GM23338 (cell line): ENCODE measurements around the gene SRPK2. TPM values are rescaled to one million over a fixed set of nuclear protein-coding genes. Genes with fewer than 3 reads are reported as not detected.
A peak's percentile ranks its signal among the peaks of the same experiment; 100 is the strongest.

Source experiments
- ATAC-seq: fragments of 200-7000 bp; cut with Tn5 transposase; 3 replicates; pipeline ENCODE4 v1.9.1; 2020
- DNase-seq: peaks from one replicate; pipeline ENCODE4 v3.0.0-alpha.2; 2015; ENCODE audit warnings: low spot score
- H2AFZ ChIP-seq: fragments of 200-600 bp; sonication (generic); 2 replicates; pipeline ENCODE4 v1.8.0; 2016; ENCODE audit warnings: antibody characterized with exemption, mild to moderate bottlenecking, moderate library complexity
- H3F3A ChIP-seq: fragments of 200-600 bp; sonication (generic); replicated peaks from 2 replicates; pipeline ENCODE4 v1.8.0; 2017; ENCODE audit warnings: antibody characterized with exemption, mixed run types, low read depth
- H3K27ac ChIP-seq: fragments of 200-600 bp; sonication (generic); 2 replicates; pipeline ENCODE4 v1.6.1; 2016; ENCODE audit warnings: low read depth
- H3K27me3 ChIP-seq: fragments of 200-600 bp; sonication (generic); 2 replicates; pipeline ENCODE4 v1.8.0; 2016; ENCODE audit warnings: mild to moderate bottlenecking, mixed run types, moderate library complexity; ENCODE audit not compliant: insufficient read depth
- H3K36me3 ChIP-seq: fragments of 200-600 bp; sonication (generic); 2 replicates; pipeline ENCODE4 v1.8.0; 2016; ENCODE audit warnings: mild to moderate bottlenecking; ENCODE audit not compliant: insufficient read depth
- H3K4me1 ChIP-seq: fragments of 200-600 bp; sonication (generic); 2 replicates; pipeline ENCODE4 v1.8.0; 2016; ENCODE audit warnings: mild to moderate bottlenecking, moderate library complexity; ENCODE audit not compliant: insufficient read depth
- H3K4me2 ChIP-seq: fragments of 200-600 bp; sonication (generic); 2 replicates; pipeline ENCODE4 v1.7.1; 2017; ENCODE audit warnings: mixed run types
- H3K4me3 ChIP-seq: fragments of 200-600 bp; sonication (generic); 2 replicates; pipeline ENCODE4 v1.6.1; 2016; ENCODE audit warnings: mixed run types
- H3K79me2 ChIP-seq: fragments of 200-600 bp; sonication (generic); replicated peaks from 2 replicates; pipeline ENCODE4 v1.8.0; 2017; ENCODE audit warnings: mild to moderate bottlenecking; ENCODE audit not compliant: insufficient read depth
- H3K9me2 ChIP-seq: fragments of 200-600 bp; sonication (generic); 2 replicates; pipeline ENCODE4 v1.8.0; 2017; ENCODE audit not compliant: insufficient read depth
- H4K20me1 ChIP-seq: fragments of 200-600 bp; sonication (generic); replicated peaks from 2 replicates; pipeline ENCODE4 v1.8.0; 2017; ENCODE audit warnings: mild to moderate bottlenecking; ENCODE audit not compliant: insufficient read depth
- H3K27ac Mint-ChIP-seq: 2 replicates; pipeline ENCODE4 v1.8.0; 2020; ENCODE audit warnings: inconsistent platforms, mild to moderate bottlenecking, moderate library complexity, mixed read lengths
- H3K27me3 Mint-ChIP-seq: 3 replicates; pipeline ENCODE4 v1.8.0; 2022; ENCODE audit warnings: low read depth, mild to moderate bottlenecking, moderate library complexity, mixed read lengths, inconsistent platforms; ENCODE audit not compliant: insufficient read depth, poor library complexity
- H3K36me3 Mint-ChIP-seq: 3 replicates; pipeline ENCODE4 v1.8.0; 2021; ENCODE audit warnings: low read depth, mild to moderate bottlenecking, inconsistent platforms, moderate library complexity, mixed read lengths
- H3K4me1 Mint-ChIP-seq: 3 replicates; pipeline ENCODE4 v1.8.0; 2020; ENCODE audit warnings: mild to moderate bottlenecking, inconsistent platforms, mixed read lengths
- H3K4me3 Mint-ChIP-seq: 3 replicates; pipeline ENCODE4 v1.8.0; 2021; ENCODE audit warnings: moderate library complexity, mild to moderate bottlenecking, inconsistent platforms, mixed read lengths
- H3K9me3 Mint-ChIP-seq: 3 replicates; pipeline ENCODE4 v1.8.0; 2020; ENCODE audit warnings: moderate library complexity, mild to moderate bottlenecking, inconsistent platforms, mixed read lengths
- CREB1 ChIP-seq: fragments of 250-450 bp; sonication (Bioruptor Pico); IDR thresholded peaks from 2 replicates; pipeline ENCODE4 v1.5.0; 2020; ENCODE audit warnings: low read depth, mild to moderate bottlenecking, moderate library complexity
- CTCF ChIP-seq, 2 experiments: fragments of 200-600 bp in 1 of 2; sonication (generic) in 1 of 2; conservative IDR thresholded peaks; 2 replicates each; pipeline versions ENCODE4 v1.5.1 to v1.6.1; 2016 to 2017; ENCODE audit warnings: antibody characterized with exemption in 2 of 2, low read depth in 2 of 2, mild to moderate bottlenecking in 2 of 2, moderate library complexity in 1 of 2
- ETS1 ChIP-seq: IDR thresholded peaks from 2 replicates; pipeline ENCODE4 v1.6.1; 2016; ENCODE audit warnings: antibody characterized with exemption
- EZH2 ChIP-seq: fragments of 200-600 bp; sonication (generic); IDR thresholded peaks from one replicate; pipeline ENCODE4 v1.8.0; 2017; ENCODE audit warnings: antibody characterized with exemption, mild to moderate bottlenecking, low read depth; ENCODE audit not compliant: unreplicated experiment
- EZH2phosphoT487 ChIP-seq: fragments of 200-600 bp; sonication (generic); IDR thresholded peaks from one replicate; pipeline ENCODE4 v1.8.1; 2018; ENCODE audit warnings: antibody characterized with exemption; ENCODE audit not compliant: unreplicated experiment
- JUNB ChIP-seq: IDR thresholded peaks from one replicate; pipeline ENCODE4 v1.6.1; 2016; ENCODE audit warnings: antibody characterized with exemption; ENCODE audit not compliant: unreplicated experiment
- NANOG ChIP-seq: IDR thresholded peaks from 2 replicates; pipeline ENCODE4 v1.6.1; 2016; ENCODE audit warnings: antibody characterized with exemption, borderline replicate concordance
- POLR2AphosphoS5 ChIP-seq: IDR thresholded peaks from 2 replicates; pipeline ENCODE4 v1.6.1; 2016; ENCODE audit warnings: antibody characterized with exemption, low read depth
- REST ChIP-seq: IDR thresholded peaks from one replicate; pipeline ENCODE4 v1.6.1; 2018; ENCODE audit warnings: antibody characterized with exemption; ENCODE audit not compliant: unreplicated experiment
- STAT1 ChIP-seq: IDR thresholded peaks from one replicate; pipeline ENCODE4 v1.6.1; 2016; ENCODE audit warnings: antibody characterized with exemption; ENCODE audit not compliant: unreplicated experiment
- ZNF114 ChIP-seq: fragments of 250-450 bp; sonication (Bioruptor Pico); IDR thresholded peaks from 2 replicates; pipeline ENCODE4 v1.5.0; 2020; ENCODE audit warnings: mild to moderate bottlenecking, moderate library complexity
- ZNF331 ChIP-seq: fragments of 250-450 bp; sonication (Bioruptor Pico); IDR thresholded peaks from 2 replicates; pipeline ENCODE4 v1.5.0; 2020; ENCODE audit warnings: low read depth, mild to moderate bottlenecking, moderate library complexity
- ZNF462 ChIP-seq: fragments of 250-450 bp; sonication (Bioruptor Pico); IDR thresholded peaks from 2 replicates; pipeline ENCODE4 v1.5.0; 2020; ENCODE audit warnings: mild to moderate bottlenecking, moderate library complexity
- polyA plus RNA-seq: library from polyadenylated mRNA; unstranded; fragments of >200 nt; fragmentation: Nextera tagmentation; extraction: Ambion mirVana; gene quantifications from 2 replicates; pipeline ENCODE4 v1.2.1, GENCODE V29; 2016
- total RNA-seq: library from RNA; depleted of rRNA; stranded (reverse); fragments of >200 nt; shearing (Covaris generic); gene quantifications from 2 replicates; pipeline ENCODE4 v1.2.3, GENCODE V29; 2014

The SRPK2 gene
- total and polyA plus RNA-seq, 2 experiments from 2014 or later, result 66.3 to 91.5 TPM

GRCh38 chr7:105316578-105317344, 72.0 kb downstream of the SRPK2 start:
- H3K9me3 Mint-ChIP-seq, result no peaks in the 10 kb centered on the region

More at GRCh38 chr7:105316578-105317344, 72.0 kb downstream of the SRPK2 start:
- Histone ChIP-seq H3K36me3 (no peaks in the 10 kb centered on the region), H3K4me2 (no peak overlapping the region), H3K4me1 (0 out of 2 replicates have a peak, but pooled peaks cover 4% of the 10 kb centered on the region), H3K27ac (no peak overlapping the region), H3F3A (no peaks in the 10 kb centered on the region), H4K20me1 (peaks cover 26% of the 10 kb centered on the region; the same call in 1 of the 2 replicates), H3K9me2 (no peaks in the 10 kb centered on the region), H3K79me2 (peaks cover 99% of the 10 kb centered on the region), H3K4me3 (no peak overlapping the region), H2AFZ (no peak overlapping the region), H3K27me3 (no peaks in the 10 kb centered on the region)
- no peak for TF ChIP-seq POLR2AphosphoS5
- TF ChIP-seq REST, result no peak
- no peak for TF ChIP-seq ZNF114 (CRISPR knock-in tag)
- no peak for TF ChIP-seq CTCF (conservative IDR thresholded peaks at IDR 0.05; ENCODE audit: low read depth in 2 of 2)
- TF ChIP-seq NANOG, result no peak
- TF ChIP-seq STAT1, result no peak
- TF ChIP-seq JUNB, result no peak
- TF ChIP-seq ZNF331 (CRISPR knock-in tag), result no peak
- TF ChIP-seq EZH2phosphoT487, result no peak
- no peak for TF ChIP-seq EZH2
- no peak for TF ChIP-seq ETS1
- TF ChIP-seq ZNF462, result no peak
- TF ChIP-seq CREB1, result no peak
- Mint-ChIP-seq H3K4me3 (no peak overlapping the region), H3K27me3 (peaks cover under 1% of the 10 kb centered on the region), H3K36me3 (peaks cover under 1% of the 10 kb centered on the region; the same call in 1 of the 3 replicates), H3K4me1 (peaks cover 9% of the 10 kb centered on the region), H3K27ac (no peak overlapping the region)
- ATAC-seq (peak; percentile 56), DNase-seq (no peak)
